ENCODE measurements around the gene APOE. TPM values are rescaled to one million over a fixed set of nuclear protein-coding genes. Genes with fewer than 3 reads are reported as not detected.

The APOE gene
- total RNA-seq, 4 donors from 2014 or later = 7.8 to 44.4 (median 31.7) TPM

- no peaks in the 10 kb centered on the region for H3K9me3 ChIP-seq
- peak overlapping the region; percentile 45 to 98 for H3K4me3 ChIP-seq
- WGBS, 2 donors (ENCODE audit: low coverage in 1 of 2) = 0 to 1% methylated on average over 9 to 18 of the region's 40 CpGs
- ATAC-seq = peak; percentile 94
- peaks cover 0 to 65% of the 10 kb centered on the region in 2 donors for H3K36me3 ChIP-seq
- H3K27ac ChIP-seq = peak overlapping the region; percentile 79 to 99 (median 94)
- TF ChIP-seq EP300 (IDR thresholded peaks at IDR 0.05) = no peak
- TF ChIP-seq POLR2AphosphoS5 (IDR thresholded peaks at IDR 0.05) = peak; percentile 60
- TF ChIP-seq, protein P1, sequence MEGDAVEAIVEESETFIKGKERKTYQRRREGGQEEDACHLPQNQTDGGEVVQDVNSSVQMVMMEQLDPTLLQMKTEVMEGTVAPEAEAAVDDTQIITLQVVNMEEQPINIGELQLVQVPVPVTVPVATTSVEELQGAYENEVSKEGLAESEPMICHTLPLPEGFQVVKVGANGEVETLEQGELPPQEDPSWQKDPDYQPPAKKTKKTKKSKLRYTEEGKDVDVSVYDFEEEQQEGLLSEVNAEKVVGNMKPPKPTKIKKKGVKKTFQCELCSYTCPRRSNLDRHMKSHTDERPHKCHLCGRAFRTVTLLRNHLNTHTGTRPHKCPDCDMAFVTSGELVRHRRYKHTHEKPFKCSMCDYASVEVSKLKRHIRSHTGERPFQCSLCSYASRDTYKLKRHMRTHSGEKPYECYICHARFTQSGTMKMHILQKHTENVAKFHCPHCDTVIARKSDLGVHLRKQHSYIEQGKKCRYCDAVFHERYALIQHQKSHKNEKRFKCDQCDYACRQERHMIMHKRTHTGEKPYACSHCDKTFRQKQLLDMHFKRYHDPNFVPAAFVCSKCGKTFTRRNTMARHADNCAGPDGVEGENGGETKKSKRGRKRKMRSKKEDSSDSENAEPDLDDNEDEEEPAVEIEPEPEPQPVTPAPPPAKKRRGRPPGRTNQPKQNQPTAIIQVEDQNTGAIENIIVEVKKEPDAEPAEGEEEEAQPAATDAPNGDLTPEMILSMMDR (IDR thresholded peaks at IDR 0.05) = peak in 1 of 4 experiments; percentile 13
- TF ChIP-seq POLR2A (IDR thresholded peaks at IDR 0.05) = peak in 1 of 2 donors; percentile 24
- H3K4me1 ChIP-seq = peaks cover 0 to 32% (median 20%) of the 10 kb centered on the region in 3 donors
- no peaks in the 10 kb centered on the region for H3K27me3 ChIP-seq
Measured at GRCh38 chr19:44890366-44891015, 15.1 kb upstream of the APOE start.

GRCh38 chr19:44891016-44891882 lies 14.3 kb upstream of the APOE start, which contains the start of gene TOMM40:
TOMM40 (plus strand) TSS chr19:44891254; CDS start chr19:44891416, 162 bp downstream.
- Histone ChIP-seq H3K36me3 (peaks cover 0 to 65% of the 10 kb centered on the region in 2 donors), H3K27me3 (no peaks in the 10 kb centered on the region), H3K27ac (peak within 1 kb of the TSS; percentile 79 to 99 (median 94)), H3K4me3 (peak within 1 kb of the TSS; percentile 52 to 98), H3K9me3 (no peaks in the 10 kb centered on the region), H3K4me1 (peaks cover 0 to 32% (median 20%) of the 10 kb centered on the region in 3 donors)
- WGBS, 2 donors (ENCODE audit: low coverage in 1 of 2) = 0% methylated on average over 3 to 18 of the region's 81 CpGs
- TF ChIP-seq POLR2AphosphoS5 (IDR thresholded peaks at IDR 0.05) = peak; percentile 31
- TF ChIP-seq EP300 (IDR thresholded peaks at IDR 0.05) = no peak
- peak; percentile 69 to 79 for TF ChIP-seq POLR2A (IDR thresholded peaks at IDR 0.05)
- TF ChIP-seq, protein P1 (IDR thresholded peaks at IDR 0.05) = peak in 2 of 4 experiments; percentile 23 to 36
- no peak for ATAC-seq

DNA sequence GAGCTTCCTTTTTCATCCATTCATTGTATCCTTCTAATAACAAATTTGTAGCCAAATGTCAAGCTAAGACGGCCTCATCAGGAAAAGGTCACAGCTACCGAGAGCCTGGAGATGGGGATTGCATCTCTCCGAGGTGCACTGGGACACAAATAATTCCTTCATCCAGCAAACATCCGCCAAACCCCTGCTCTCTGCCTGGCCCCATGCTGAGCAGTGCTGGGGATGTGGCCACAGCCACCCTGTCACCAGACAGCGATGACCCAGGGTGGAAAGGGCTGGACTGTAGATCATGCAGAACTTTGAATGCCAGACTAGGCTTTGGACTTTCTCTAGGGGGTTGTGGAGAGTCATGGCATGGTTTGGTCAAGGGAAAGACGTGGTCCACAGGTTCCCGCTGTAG lies 12.7 kb upstream of the APOE start:
- TF ChIP-seq, protein P1 (IDR thresholded peaks at IDR 0.05) = no peak
- no peak for TF ChIP-seq EP300 (IDR thresholded peaks at IDR 0.05)
- TF ChIP-seq POLR2A (IDR thresholded peaks at IDR 0.05) = no peak
- TF ChIP-seq POLR2AphosphoS5 (IDR thresholded peaks at IDR 0.05) = no peak
- H3K36me3 ChIP-seq = peaks cover 0 to 65% of the 10 kb centered on the region in 2 donors

DNA sequence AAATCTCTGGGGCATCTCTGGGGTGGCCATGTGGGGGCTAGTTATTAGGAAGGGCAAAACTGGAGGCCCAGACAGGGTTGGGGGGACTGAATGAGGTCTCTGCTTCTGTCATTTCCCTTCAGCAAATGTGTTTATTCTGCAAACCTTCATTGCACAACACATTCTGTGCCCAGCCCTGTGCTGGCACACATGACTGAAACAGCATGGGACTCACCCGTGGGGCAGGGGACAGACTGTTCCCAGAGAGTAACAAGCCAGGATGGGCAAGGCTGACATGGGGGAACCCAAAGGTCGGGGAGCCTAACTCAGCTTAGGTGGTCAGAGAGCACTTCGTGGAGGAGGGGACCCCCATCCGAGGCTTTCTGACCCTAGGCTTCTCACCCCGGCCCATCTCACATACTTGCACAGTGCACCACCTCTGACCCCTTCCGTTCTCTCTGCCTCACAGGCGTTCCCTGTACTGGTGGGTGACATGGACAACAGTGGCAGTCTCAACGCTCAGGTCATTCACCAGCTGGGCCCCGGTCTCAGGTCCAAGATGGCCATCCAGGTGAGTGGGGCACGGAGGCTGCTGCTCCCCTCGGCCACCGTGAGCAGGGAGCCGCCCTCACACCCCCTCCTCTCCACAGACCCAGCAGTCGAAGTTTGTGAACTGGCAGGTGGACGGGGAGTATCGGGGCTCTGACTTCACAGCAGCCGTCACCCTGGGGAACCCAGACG lies 12.1 kb upstream of the APOE start:
- Histone ChIP-seq H3K4me3 (no peak overlapping the region), H3K9me3 (no peaks in the 10 kb centered on the region), H3K27me3 (no peaks in the 10 kb centered on the region), H3K4me1 (peaks cover 0 to 32% (median 20%) of the 10 kb centered on the region in 3 donors), H3K36me3 (peaks cover 0 to 65% of the 10 kb centered on the region in 2 donors), H3K27ac (no peak overlapping the region)
- 90% methylated on average over 10 of the region's 18 CpGs; no CpG with 5 or more reads in 1 of the 2 donors for WGBS, 2 donors (ENCODE audit: low coverage in 1 of 2)
- TF ChIP-seq, protein P1 (IDR thresholded peaks at IDR 0.05) = no peak
- TF ChIP-seq EP300 (IDR thresholded peaks at IDR 0.05) = no peak
- no peak for TF ChIP-seq POLR2AphosphoS5 (IDR thresholded peaks at IDR 0.05)
- ATAC-seq = no peak

More for the DNA sequence above, 12.7 kb upstream of the APOE start:
- no peak overlapping the region for H3K4me3 ChIP-seq
- no peaks in the 10 kb centered on the region for H3K9me3 ChIP-seq
- WGBS, 2 donors (ENCODE audit: low coverage in 1 of 2) = 80 to 94% methylated on average over 4 of the region's 7 CpGs
- peaks cover 0 to 32% (median 20%) of the 10 kb centered on the region in 3 donors for H3K4me1 ChIP-seq
- no peak for ATAC-seq
- H3K27ac ChIP-seq = no peak overlapping the region
- H3K27me3 ChIP-seq = no peaks in the 10 kb centered on the region

Data from gastroesophageal sphincter (tissue), 4 donors.